Testis (tissue), 3 donors: ENCODE measurements around the gene OR2A7. TPM values are rescaled to one million over a fixed set of nuclear protein-coding genes. Genes with fewer than 3 reads are reported as not detected.
"Not testable (repeated sequence)": the region's sequence is repeated elsewhere in the genome, so short reads cannot be mapped to it uniquely, and the experiment has no call there.

ENCODE experiments used
- DNase-seq: peaks from one replicate; pipeline ENCODE4 v3.0.0-alpha.2; 2019
- H3K27ac ChIP-seq, 2 donors: fragments of 200-600 bp; sonication (generic); one replicate each; pipeline ENCODE4 v1.5.1; 2019
- H3K27me3 ChIP-seq: fragments of 200-600 bp; sonication (generic); one replicate; pipeline ENCODE4 v1.5.1; 2019
- H3K36me3 ChIP-seq: fragments of 200-600 bp; sonication (generic); one replicate; pipeline ENCODE4 v1.5.1; 2017; ENCODE audit warnings: low read depth; ENCODE audit errors: missing control alignments
- H3K4me1 ChIP-seq: fragments of 200-600 bp; sonication (generic); one replicate; pipeline ENCODE4 v1.5.1; 2019
- H3K4me3 ChIP-seq, 2 donors: fragments of 200-600 bp; sonication (generic); one replicate each; pipeline ENCODE4 v1.5.1; 2017 to 2019
- H3K9me3 ChIP-seq: fragments of 200-600 bp; sonication (generic); one replicate; pipeline ENCODE4 v1.5.1; 2017
- CTCF ChIP-seq, 3 experiments: fragments of 450-650 bp in 2 of 3; fragments of 200-600 bp in 1 of 3; sonication (generic) in 1 of 3; IDR thresholded peaks; one replicate each; pipeline ENCODE4 v1.5.1; 2016 to 2019; ENCODE audit warnings: antibody characterized with exemption in 3 of 3, mild to moderate bottlenecking in 2 of 3, moderate library complexity in 1 of 3
- POLR2A ChIP-seq: fragments of 450-650 bp; IDR thresholded peaks from one replicate; pipeline ENCODE4 v1.6.1; 2017; ENCODE audit warnings: antibody characterized with exemption, mild to moderate bottlenecking, moderate library complexity
- WGBS, 2 donors: methylation state at CpG; one replicate each; pipeline ENCODE4 v1.1.5; 2018; 5-methylcytosine and 5-hydroxymethylcytosine counted together
- intact Hi-C: fragments of 100-400 bp; cut with DNase I; formaldehyde crosslinking; loops from one replicate; pipeline ENCODE4 v1.15.1; 2023; ENCODE audit warnings: low total_unique reads
- polyA plus RNA-seq: library from polyadenylated mRNA; stranded (reverse); fragments of 350-450 nt; fragmentation: Illumina TruSeq; extraction: RNeasy Lipid Tissue Mini Kit (QIAGEN cat#74804); gene quantifications from one replicate; pipeline ENCODE4 v1.2.3, GENCODE V29; 2014; ENCODE audit warnings: low read depth, low replicate concordance; ENCODE audit not compliant: insufficient read depth
- total RNA-seq, 2 donors: library from RNA; depleted of rRNA; stranded (reverse); fragments of >200 nt; gene quantifications; one replicate each; pipeline ENCODE4 v1.2.3, GENCODE V29; 2016

Gene OR2A7
- total and polyA plus RNA-seq, 3 donors from 2014 or later: 0.63 to 1.2 (median 1.1) TPM

DNA sequence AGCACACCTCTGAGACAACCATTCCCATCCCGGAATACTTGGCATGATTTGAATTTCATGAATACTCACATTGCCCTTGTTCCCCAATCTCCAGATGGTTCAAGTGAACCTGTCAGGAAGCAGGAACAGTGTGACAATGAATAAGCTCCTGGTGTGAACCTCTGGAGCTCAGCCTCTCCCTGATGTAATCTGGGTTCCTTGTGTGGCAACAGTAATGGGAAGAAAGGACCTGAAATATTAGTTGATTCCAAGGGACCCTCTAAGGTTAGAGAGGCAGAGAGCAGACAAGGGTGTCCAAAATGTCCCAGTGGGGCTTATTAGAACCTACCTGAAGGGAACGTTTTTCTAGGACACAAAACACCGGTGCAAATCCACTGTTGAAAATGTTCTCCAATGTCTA lies 8.5 kb downstream of the OR2A7 start:
- H3K36me3 ChIP-seq: no peaks in the 10 kb centered on the region
- intact Hi-C loops: no loop called here
- H3K27me3 ChIP-seq: no peaks in the 10 kb centered on the region
- no peaks in the 10 kb centered on the region for H3K4me1 ChIP-seq
- H3K27ac ChIP-seq: no peak overlapping the region
- H3K9me3 ChIP-seq: no peaks in the 10 kb centered on the region
- no peak overlapping the region for H3K4me3 ChIP-seq
- TF ChIP-seq POLR2A: no peak
- no peak for TF ChIP-seq CTCF (IDR thresholded peaks at IDR 0.05)
- DNase-seq: no peak
- WGBS, 2 donors: 74 to 79% methylated on average over 3 of the region's 3 CpGs

GRCh38 chr7:144255471-144255897 lies 9.1 kb downstream of the OR2A7 start:
- TF ChIP-seq CTCF (IDR thresholded peaks at IDR 0.05) (no peak), POLR2A (no peak)
- no peaks in the 10 kb centered on the region for H3K9me3 ChIP-seq
- no peak overlapping the region for H3K27ac ChIP-seq
- 56 to 79% methylated on average over 5 of the region's 5 CpGs for WGBS, 2 donors
- H3K4me1 ChIP-seq: no peaks in the 10 kb centered on the region
- no peaks in the 10 kb centered on the region for H3K36me3 ChIP-seq
- DNase-seq: no peak
- no peak overlapping the region for H3K4me3 ChIP-seq
- intact Hi-C loops: no loop called here
- no peaks in the 10 kb centered on the region for H3K27me3 ChIP-seq

DNA sequence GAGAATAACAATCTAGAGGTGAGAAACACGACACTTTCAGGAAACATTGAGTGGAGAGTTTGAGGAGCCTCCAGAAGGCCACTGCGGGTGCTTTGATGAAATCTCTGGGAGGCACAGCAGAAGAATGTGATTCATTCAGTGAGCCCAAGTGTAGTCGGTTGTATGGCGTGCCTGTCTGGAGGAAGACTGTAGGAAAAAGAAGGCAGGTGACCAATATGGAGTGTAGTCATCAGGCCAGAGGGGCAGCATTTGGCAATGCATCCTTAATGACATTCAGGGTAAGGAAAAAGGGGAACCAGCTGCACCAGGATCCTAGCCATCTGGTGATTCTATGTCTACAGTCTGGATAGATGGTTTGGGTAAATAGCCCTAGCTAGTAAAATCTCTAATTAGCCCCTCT lies 12.3 kb downstream of the OR2A7 start:
- H3K27ac ChIP-seq, H3K9me3 ChIP-seq, intact Hi-C loops, DNase-seq, H3K27me3 ChIP-seq, H3K4me3 ChIP-seq, H3K36me3 ChIP-seq, H3K4me1 ChIP-seq: not testable (repeated sequence)
- no CpG with 5 or more reads among the region's 4 CpGs for WGBS, 2 donors

DNA sequence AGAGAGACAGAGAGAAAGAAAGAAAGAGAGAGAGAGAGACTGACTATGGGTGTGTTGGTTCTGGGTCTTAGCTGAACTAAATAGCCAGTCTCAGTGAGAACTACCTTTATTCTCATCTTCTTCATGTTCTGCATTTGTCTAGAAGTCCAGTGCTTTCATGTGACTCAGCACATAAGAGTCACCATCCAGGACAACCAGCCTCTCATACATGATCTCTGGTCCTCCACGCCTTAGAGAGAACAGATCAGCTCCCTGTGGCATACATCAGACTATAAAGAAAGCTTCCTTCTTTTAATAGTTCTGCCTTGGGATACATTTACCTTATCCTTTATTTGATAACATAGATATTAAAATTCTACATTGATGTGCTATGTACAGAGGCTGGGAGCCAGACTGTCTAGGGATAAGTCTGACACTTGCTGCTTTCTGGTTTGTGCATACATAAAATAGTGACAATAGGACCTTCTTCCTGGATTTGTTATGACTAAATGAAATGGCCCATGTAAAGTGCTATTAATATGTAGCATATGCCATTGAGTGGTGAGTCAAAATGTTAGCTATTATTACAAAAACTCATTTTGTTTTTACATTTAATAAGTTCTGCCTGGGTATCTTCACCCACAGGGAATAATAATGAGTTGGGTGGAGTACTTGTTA lies 16.8 kb downstream of the OR2A7 start:
- DNase-seq, H3K27ac ChIP-seq, H3K36me3 ChIP-seq, intact Hi-C loops, H3K4me3 ChIP-seq, H3K4me1 ChIP-seq, H3K27me3 ChIP-seq, H3K9me3 ChIP-seq: not testable (repeated sequence)
- no CpG with 5 or more reads among the region's 1 CpG for WGBS, 2 donors

GRCh38 chr7:144246967-144247366 lies 17.6 kb downstream of the OR2A7 start:
- DNase-seq, H3K4me3 ChIP-seq, intact Hi-C loops, H3K36me3 ChIP-seq, H3K27me3 ChIP-seq, H3K27ac ChIP-seq, H3K9me3 ChIP-seq, H3K4me1 ChIP-seq: not testable (repeated sequence)
- no CpG with 5 or more reads among the region's 5 CpGs for WGBS, 2 donors

- intact Hi-C loops, DNase-seq, H3K4me3 ChIP-seq, H3K9me3 ChIP-seq, H3K27me3 ChIP-seq, H3K27ac ChIP-seq, H3K36me3 ChIP-seq, H3K4me1 ChIP-seq: not testable (repeated sequence)
- no CpG with 5 or more reads among the region's 2 CpGs for WGBS, 2 donors
These were observed 19.2 kb downstream of the OR2A7 start for GRCh38 chr7:144245372-144245771.

- H3K27ac ChIP-seq, H3K9me3 ChIP-seq, H3K36me3 ChIP-seq, H3K4me1 ChIP-seq, DNase-seq, H3K27me3 ChIP-seq, H3K4me3 ChIP-seq, intact Hi-C loops: not testable (repeated sequence)
- WGBS, 2 donors: 89 to 100% methylated on average over 1 of the region's 2 CpGs
These were observed 25.2 kb downstream of the OR2A7 start, which contains the start of gene OR2A42 for GRCh38 chr7:144239365-144239764. OR2A42 (minus strand) TSS chr7:144239605; CDS start chr7:144232843, 6,762 bp downstream.

DNA sequence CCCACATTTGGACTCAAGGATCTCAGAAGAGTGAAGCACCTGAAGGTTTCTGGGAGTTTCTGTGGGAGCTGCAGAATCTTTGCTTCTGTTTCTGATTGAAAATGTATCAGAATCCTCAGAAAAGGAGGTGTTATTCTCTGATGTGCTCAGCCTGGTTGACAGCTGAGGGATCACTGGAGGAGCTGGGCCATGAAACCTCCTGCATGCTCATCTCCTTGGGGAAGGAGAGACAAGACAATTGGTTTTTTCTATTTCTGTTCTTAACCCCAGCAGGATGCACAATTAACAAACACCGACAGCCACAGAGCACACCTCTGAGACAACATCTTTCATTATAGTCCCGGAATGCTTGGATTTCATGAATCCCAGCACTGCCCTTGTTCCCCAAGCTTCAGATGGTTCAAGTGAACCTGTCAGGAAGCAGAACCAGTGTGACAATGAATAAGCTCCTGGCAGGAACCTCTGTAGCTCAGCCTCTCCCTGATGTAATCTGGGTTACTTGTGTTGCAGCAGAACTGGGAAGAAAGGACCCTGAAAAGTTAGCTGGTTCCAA lies 26.0 kb downstream of the OR2A7 start:
- H3K4me3 ChIP-seq, H3K36me3 ChIP-seq, H3K4me1 ChIP-seq, DNase-seq, intact Hi-C loops, H3K27ac ChIP-seq, H3K27me3 ChIP-seq, H3K9me3 ChIP-seq: not testable (repeated sequence)
- 73 to 83% methylated on average over 2 of the region's 2 CpGs for WGBS, 2 donors

GRCh38 chr7:144233039-144233438 lies 31.6 kb downstream of the OR2A7 start:
- DNase-seq, H3K4me1 ChIP-seq, H3K36me3 ChIP-seq, H3K27me3 ChIP-seq, H3K4me3 ChIP-seq, intact Hi-C loops, H3K9me3 ChIP-seq, H3K27ac ChIP-seq: not testable (repeated sequence)
- 86 to 87% methylated on average over 1 of the region's 1 CpG for WGBS, 2 donors

- H3K36me3 ChIP-seq, intact Hi-C loops, DNase-seq, H3K9me3 ChIP-seq, H3K27me3 ChIP-seq, H3K4me1 ChIP-seq, H3K4me3 ChIP-seq, H3K27ac ChIP-seq: not testable (repeated sequence)
- WGBS, 2 donors: no CpG with 5 or more reads among the region's 2 CpGs
These were observed 33.6 kb downstream of the OR2A7 start for GRCh38 chr7:144231027-144231426.
